Measurements from ENCODE around the gene FOXD4L6.
"Not testable (repeated sequence)": the region's sequence is repeated elsewhere in the genome, so short reads cannot be mapped to it uniquely, and the experiment has no call there.

DNA sequence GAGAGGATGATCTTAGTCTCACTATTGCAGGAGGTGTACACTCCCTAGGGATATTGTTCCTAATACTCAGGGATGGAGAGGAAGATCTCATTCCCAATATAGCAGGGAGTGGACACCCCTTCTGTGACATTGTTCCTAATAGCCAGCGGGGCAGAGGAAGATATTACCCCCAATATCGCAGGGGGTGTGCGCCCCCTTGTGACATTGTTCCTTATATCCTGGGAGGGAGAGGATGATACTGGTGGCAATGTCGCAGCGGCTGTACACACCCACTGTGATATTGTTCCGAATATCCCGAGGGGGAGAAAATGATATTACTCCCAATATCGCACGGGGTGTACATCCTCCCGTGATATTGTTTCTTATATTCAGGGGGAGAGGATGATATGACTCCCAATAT lies 17.6 kb downstream of the FOXD4L6 start:
- TF ChIP-seq, protein P1, sequence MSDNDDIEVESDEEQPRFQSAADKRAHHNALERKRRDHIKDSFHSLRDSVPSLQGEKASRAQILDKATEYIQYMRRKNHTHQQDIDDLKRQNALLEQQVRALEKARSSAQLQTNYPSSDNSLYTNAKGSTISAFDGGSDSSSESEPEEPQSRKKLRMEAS (IDR thresholded peaks at IDR 0.05; ENCODE audit: insufficient read depth, insufficient read length) = not testable (repeated sequence)
- not testable (repeated sequence) for TF ChIP-seq EZH2 (IDR thresholded peaks at IDR 0.05; ENCODE audit: borderline replicate concordance, low read depth, low read length, severe bottlenecking); POLR2A (IDR thresholded peaks at IDR 0.05; ENCODE audit: low read depth, low read length)
- TF ChIP-seq, protein P2, sequence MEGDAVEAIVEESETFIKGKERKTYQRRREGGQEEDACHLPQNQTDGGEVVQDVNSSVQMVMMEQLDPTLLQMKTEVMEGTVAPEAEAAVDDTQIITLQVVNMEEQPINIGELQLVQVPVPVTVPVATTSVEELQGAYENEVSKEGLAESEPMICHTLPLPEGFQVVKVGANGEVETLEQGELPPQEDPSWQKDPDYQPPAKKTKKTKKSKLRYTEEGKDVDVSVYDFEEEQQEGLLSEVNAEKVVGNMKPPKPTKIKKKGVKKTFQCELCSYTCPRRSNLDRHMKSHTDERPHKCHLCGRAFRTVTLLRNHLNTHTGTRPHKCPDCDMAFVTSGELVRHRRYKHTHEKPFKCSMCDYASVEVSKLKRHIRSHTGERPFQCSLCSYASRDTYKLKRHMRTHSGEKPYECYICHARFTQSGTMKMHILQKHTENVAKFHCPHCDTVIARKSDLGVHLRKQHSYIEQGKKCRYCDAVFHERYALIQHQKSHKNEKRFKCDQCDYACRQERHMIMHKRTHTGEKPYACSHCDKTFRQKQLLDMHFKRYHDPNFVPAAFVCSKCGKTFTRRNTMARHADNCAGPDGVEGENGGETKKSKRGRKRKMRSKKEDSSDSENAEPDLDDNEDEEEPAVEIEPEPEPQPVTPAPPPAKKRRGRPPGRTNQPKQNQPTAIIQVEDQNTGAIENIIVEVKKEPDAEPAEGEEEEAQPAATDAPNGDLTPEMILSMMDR (IDR thresholded peaks at IDR 0.05; ENCODE audit: extremely low read depth in 1 of 2, insufficient read depth in 1 of 2, low read depth in 1 of 2, low read length in 2 of 2) = not testable (repeated sequence)
